IMR-90 (cell line): ENCODE data around the gene TLCD5. TPM values are rescaled to one million over a fixed set of nuclear protein-coding genes. Genes with fewer than 3 reads are reported as not detected.

ENCODE experiments used
- ATAC-seq: fragments of 200-7000 bp; cut with Tn5 transposase; 2 replicates; pipeline ENCODE4 v1.9.1; 2020; ENCODE audit warnings: low read depth, mild to moderate bottlenecking, moderate library complexity
- BruUV-seq: library from RNA; stranded (reverse); fragments of 400-500 nt; replicated peaks from 2 replicates; lab custom pipeline; 2021; lab: Mats Ljungman, UMichigan
- CTCF ChIA-PET: fragments of 300-600 bp; formaldehyde crosslinking; extraction: SDS; loops from one replicate; lab custom pipeline; 2021; ENCODE audit warnings: antibody characterized with exemption; lab: Yijun Ruan, JAX
- POLR2A ChIA-PET: fragments of 300-600 bp; sonication (Branson Sonifier 250); formaldehyde crosslinking; loops from one replicate; lab custom pipeline; 2022; ENCODE audit warnings: antibody characterized with exemption; ENCODE audit not compliant: unreplicated experiment; lab: Charles Lee
- DNase-seq: peaks from one replicate; pipeline ENCODE4 v3.0.0; 2013
- H2AFZ ChIP-seq: replicated peaks from 2 replicates; pipeline ENCODE3; 2013; ENCODE audit warnings: low read length, mild to moderate bottlenecking; ENCODE audit not compliant: poor library complexity
- H2AK5ac ChIP-seq: 2 replicates; pipeline ENCODE4 v1.6.1; 2013; ENCODE audit warnings: low read depth, low read length, inconsistent platforms
- H2AK9ac ChIP-seq: replicated peaks from 2 replicates; pipeline ENCODE3; 2013; ENCODE audit warnings: mild to moderate bottlenecking, low read depth, low read length, moderate library complexity; ENCODE audit not compliant: poor library complexity
- H2BK120ac ChIP-seq: 2 replicates; pipeline ENCODE4 v1.6.1; 2013; ENCODE audit warnings: low read depth, low read length, inconsistent platforms
- H2BK15ac ChIP-seq: 3 replicates; pipeline ENCODE4 v1.6.1; 2013; ENCODE audit warnings: low read depth, low read length, inconsistent platforms
- H2BK20ac ChIP-seq: 2 replicates; pipeline ENCODE4 v1.6.1; 2013; ENCODE audit warnings: low read depth, mild to moderate bottlenecking, inconsistent platforms, low read length, moderate library complexity
- H2BK5ac ChIP-seq: 2 replicates; pipeline ENCODE4 v1.6.1; 2013; ENCODE audit warnings: mild to moderate bottlenecking, low read depth, low read length, inconsistent platforms; ENCODE audit not compliant: poor library complexity, severe bottlenecking
- H3K14ac ChIP-seq: replicated peaks from 2 replicates; pipeline ENCODE4 v1.6.1; 2013; ENCODE audit warnings: low read depth, low read length, inconsistent platforms
- H3K18ac ChIP-seq: 2 replicates; pipeline ENCODE4 v1.6.1; 2013; ENCODE audit warnings: low read depth, low read length, control low read depth
- H3K23ac ChIP-seq: 2 replicates; pipeline ENCODE4 v1.6.1; 2013; ENCODE audit warnings: low read depth, low read length, inconsistent platforms
- H3K27ac ChIP-seq: 2 replicates; pipeline ENCODE4 v1.5.1; 2013; ENCODE audit warnings: mild to moderate bottlenecking, control low read depth, low read length; ENCODE audit not compliant: insufficient read depth
- H3K27me3 ChIP-seq: 2 replicates; pipeline ENCODE4 v1.6.1; 2013; ENCODE audit warnings: low read length; ENCODE audit not compliant: control insufficient read depth, insufficient read depth
- H3K36me3 ChIP-seq: 2 replicates; pipeline ENCODE4 v1.6.1; 2013; ENCODE audit warnings: low read length, mixed read lengths; ENCODE audit not compliant: control insufficient read depth, insufficient read depth
- H3K4ac ChIP-seq: 2 replicates; pipeline ENCODE4 v1.6.1; 2013; ENCODE audit warnings: low read depth, low read length, inconsistent platforms
- H3K4me1 ChIP-seq: 2 replicates; pipeline ENCODE4 v1.6.1; 2013; ENCODE audit warnings: low read length, mixed read lengths; ENCODE audit not compliant: control insufficient read depth, insufficient read depth
- H3K4me2 ChIP-seq: 2 replicates; pipeline ENCODE4 v1.6.1; 2013; ENCODE audit warnings: low read depth, mild to moderate bottlenecking, control low read depth, low read length, moderate library complexity
- H3K4me3 ChIP-seq: 2 replicates; pipeline ENCODE4 v1.5.1; 2013; ENCODE audit warnings: low read depth, mild to moderate bottlenecking, control low read depth, low read length, moderate library complexity; ENCODE audit not compliant: insufficient read depth
- H3K56ac ChIP-seq: 2 replicates; pipeline ENCODE4 v1.6.1; 2013; ENCODE audit warnings: low read length, inconsistent platforms; ENCODE audit not compliant: insufficient read depth; ENCODE audit errors: extremely low read depth
- H3K79me1 ChIP-seq, 2 experiments: 2 replicates each; pipeline ENCODE4 v1.6.1; 2013; ENCODE audit warnings: low read length in 2 of 2, inconsistent platforms in 1 of 2, low read depth in 1 of 2
- H3K9ac ChIP-seq: 2 replicates; pipeline ENCODE4 v1.6.1; 2013; ENCODE audit warnings: low read depth, low read length, control low read depth
- H3K9me1 ChIP-seq: 2 replicates; pipeline ENCODE4 v1.6.1; 2013; ENCODE audit warnings: low read length, inconsistent platforms; ENCODE audit not compliant: insufficient read depth
- H3K9me3 ChIP-seq: 2 replicates; pipeline ENCODE4 v1.6.1; 2013; ENCODE audit warnings: low read length; ENCODE audit not compliant: control insufficient read depth, insufficient read depth
- H4K20me1 ChIP-seq: 2 replicates; pipeline ENCODE4 v1.6.1; 2013; ENCODE audit warnings: low read length, inconsistent platforms; ENCODE audit not compliant: insufficient read depth
- H4K5ac ChIP-seq: 2 replicates; pipeline ENCODE4 v1.6.1; 2013; ENCODE audit warnings: mild to moderate bottlenecking, low read depth, low read length, control low read depth
- H4K8ac ChIP-seq, 2 experiments: 2 replicates each; pipeline ENCODE4 v1.6.1; 2013; ENCODE audit warnings: low read depth in 2 of 2, low read length in 2 of 2, control low read depth in 1 of 2, inconsistent platforms in 1 of 2
- H4K91ac ChIP-seq: 2 replicates; pipeline ENCODE4 v1.6.1; 2013; ENCODE audit warnings: low read depth, low read length, inconsistent platforms; ENCODE audit not compliant: insufficient read depth
- CEBPB ChIP-seq: IDR thresholded peaks from 2 replicates; pipeline ENCODE4 v1.6.1; 2012; ENCODE audit warnings: low read depth, low read length, improper control_type of control experiment
- FOS ChIP-seq: fragments of 150-350 bp; IDR thresholded peaks from 2 replicates; pipeline ENCODE4 v1.6.1; 2016; ENCODE audit warnings: low read depth, low read length
- MAZ ChIP-seq: IDR thresholded peaks from 2 replicates; pipeline ENCODE4 v1.6.1; 2012; ENCODE audit warnings: low read depth, mild to moderate bottlenecking, low read length, improper control_type of control experiment, moderate library complexity, borderline replicate concordance
- POLR2A ChIP-seq: IDR thresholded peaks from 2 replicates; pipeline ENCODE4 v1.6.1; 2012; ENCODE audit warnings: mild to moderate bottlenecking, low read depth, low read length
- RCOR1 ChIP-seq: IDR thresholded peaks from 2 replicates; pipeline ENCODE4 v1.6.1; 2012; ENCODE audit warnings: mild to moderate bottlenecking, low read length, improper control_type of control experiment; ENCODE audit not compliant: insufficient replicate concordance
- RFX5 ChIP-seq: IDR thresholded peaks from 2 replicates; pipeline ENCODE4 v1.8.0; 2012; ENCODE audit warnings: low read depth, mild to moderate bottlenecking, low read length, moderate library complexity
- WGBS, 2 experiments: methylation state at CpG; one replicate each; pipeline versions ENCODE4 v1.1.5 to v1.1.7; 2013; ENCODE audit warnings: missing lambda C conversion rate in 2 of 2; ENCODE audit not compliant: insufficient read length in 1 of 2; ENCODE audit errors: extremely low coverage in 2 of 2; 5-methylcytosine and 5-hydroxymethylcytosine counted together
- dilution Hi-C: fragments of 300-500 bp; cut with HindIII; formaldehyde crosslinking; loops from one replicate; pipeline ENCODE4 v1.14.3; 2018; ENCODE audit warnings: low sequenced_read_pairs; ENCODE audit not compliant: unreplicated experiment
- in situ Hi-C: fragments of 300-500 bp; cut with MboI; formaldehyde crosslinking; loops from 3 replicates; pipeline ENCODE4 v1.14.3; 2019; ENCODE audit warnings: low sequenced_read_pairs, inconsistent platforms, mixed read lengths
- intact Hi-C: fragments of 100-400 bp; cut with micrococcal nuclease; formaldehyde crosslinking; loops from 2 replicates; pipeline ENCODE4 v1.10.0; 2022
- polyA plus RNA-seq, 3 experiments: library from polyadenylated mRNA; depleted of rRNA; stranded (reverse); fragments of >200 nt; gene quantifications; 2 replicates each; pipeline ENCODE4 v1.2.3, GENCODE V29; 2012; ENCODE audit warnings: low replicate concordance in 1 of 3
- total RNA-seq: library from RNA; depleted of rRNA; stranded (reverse); fragments of >200 nt; gene quantifications from 2 replicates; pipeline ENCODE4 v1.2.3, GENCODE V29; 2012

TLCD5 gene
- total and polyA plus RNA-seq, 2 of the 4 experiments (the other 2 are of a cell fraction), result 9.5 to 11.5 TPM

- no peak for TF ChIP-seq RCOR1
- no peak for TF ChIP-seq RFX5
- no peak for TF ChIP-seq FOS
Measured at GRCh38 chr11:120336641-120337354, 11.7 kb downstream of the TLCD5 start (continued).

DNA sequence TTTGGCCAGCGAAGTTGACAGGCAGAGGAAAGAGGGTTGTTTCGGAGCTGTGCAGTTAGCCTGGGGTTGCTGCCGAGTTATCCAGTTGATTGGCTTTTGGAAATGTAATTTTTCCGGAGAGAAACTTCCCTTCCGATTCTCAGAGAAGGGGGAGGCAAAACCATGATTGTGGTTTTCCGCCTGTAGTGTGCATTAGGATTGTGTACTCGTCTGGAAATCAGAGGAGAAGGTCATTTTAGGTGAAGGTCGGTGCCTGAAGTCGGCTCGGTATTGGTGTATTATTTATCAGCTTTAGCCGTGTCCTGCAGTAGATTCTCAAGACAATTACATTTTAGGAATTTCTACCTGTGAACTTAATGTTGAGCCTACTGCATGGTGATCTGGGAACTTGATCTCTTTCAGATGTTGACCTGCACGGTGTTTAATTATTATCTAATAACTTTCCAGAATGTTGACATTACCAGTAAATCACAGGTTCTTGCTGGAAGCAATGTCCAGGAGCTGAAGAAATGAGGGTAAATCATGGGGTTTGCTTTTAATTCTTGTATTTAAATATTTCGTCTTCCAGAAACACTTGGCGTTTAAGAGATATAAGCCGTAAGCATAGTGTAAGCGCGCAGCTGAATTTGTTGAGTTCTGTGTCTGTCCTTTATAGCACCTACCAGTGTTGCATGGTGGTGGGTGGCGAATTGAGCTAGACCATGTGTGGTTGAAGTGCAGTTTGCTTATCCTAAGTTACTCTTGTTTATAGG lies 12.4 kb downstream of the TLCD5 start:
- no peaks in the 10 kb centered on the region for H3K36me3 ChIP-seq
- peak overlapping the region; percentile 94 for H2AFZ ChIP-seq
- peak overlapping the region; percentile 76 for H3K23ac ChIP-seq
- H3K9me3 ChIP-seq, result no peaks in the 10 kb centered on the region
- ATAC-seq (no peak), DNase-seq (no peak)
- peak overlapping the region; percentile 88 for H2AK5ac ChIP-seq
- H3K18ac ChIP-seq, result peak overlapping the region; percentile 76
- H4K91ac ChIP-seq, result peak overlapping the region; percentile 86
- TF ChIP-seq MAZ (no peak; the same call in 1 of the 2 replicates), CEBPB (no peak), POLR2A (no peak)
- peak overlapping the region; percentile 88 for H2AK9ac ChIP-seq
- no peaks in the 10 kb centered on the region; the same call in 1 of the 2 replicates for H3K4me1 ChIP-seq
- no peaks in the 10 kb centered on the region for H3K27me3 ChIP-seq
- ChIA-PET POLR2A (interaction anchor here (1.7 kb wide), 1 partner anchor 94 kb away, joined by 4 read pairs; no protein-coding TSS in a partner anchor), CTCF (interaction anchor here (0.6 kb wide), 1 partner anchor 90 kb away, joined by 4 read pairs; no protein-coding TSS in a partner anchor)
- peak overlapping the region; percentile 94 for H3K56ac ChIP-seq
- peak overlapping the region; percentile 96 for H3K9ac ChIP-seq
- H4K5ac ChIP-seq, result peak overlapping the region; percentile 51; the same call in 1 of the 2 replicates
- H3K14ac ChIP-seq, result peak overlapping the region; percentile 98
- intact Hi-C loops (loop anchor here (1.0 to 10.0 kb wide), 8 partner anchors 50 to 1257 kb away; no protein-coding TSS in a partner anchor), in situ Hi-C loops (loop anchor here (25.0 kb wide), 1 partner anchor 100 kb away; no protein-coding TSS in a partner anchor), dilution Hi-C loops (no loop called here)
- no peak overlapping the region for H2BK20ac ChIP-seq
- peak overlapping the region; percentile 100 for H3K4me2 ChIP-seq
- H3K9me1 ChIP-seq, result no peaks in the 10 kb centered on the region
- peak overlapping the region; percentile 95 for H3K4ac ChIP-seq
- peak overlapping the region; percentile 75 for H2BK120ac ChIP-seq
- H3K79me1 ChIP-seq, result peaks cover 3 to 24% of the 10 kb centered on the region in 2 experiments; a peak in 3 of 4 replicates
- peak overlapping the region; percentile 92 for H3K27ac ChIP-seq
- H2BK5ac ChIP-seq, result peak overlapping the region; percentile 85
- peak overlapping the region; percentile 17 to 77; a peak in 2 of 4 replicates for H4K8ac ChIP-seq
- WGBS, 2 experiments, result 11% methylated on average over 7 of the region's 18 CpGs; no CpG with 5 or more reads in 1 of the 2 experiments
- H2BK15ac ChIP-seq, result peak overlapping the region; percentile 0; the same call in 2 of the 3 replicates
- no TSS peak for BruUV-seq
- peak overlapping the region; percentile 93 for H3K4me3 ChIP-seq
- peaks cover 49% of the 10 kb centered on the region for H4K20me1 ChIP-seq
